H1 (cell line): Measurements from ENCODE around the gene KRTAP3-1. TPM values are rescaled to one million over a fixed set of nuclear protein-coding genes. Genes with fewer than 3 reads are reported as not detected.
A peak's percentile ranks its signal among the peaks of the same experiment; 100 is the strongest.

Experiments
- CTCF ChIA-PET: fragments of 300-600 bp; sonication (Branson Sonifier 250); formaldehyde crosslinking; loops from one replicate; lab custom pipeline; 2021; ENCODE audit not compliant: partially characterized antibody; lab: Charles Lee
- POLR2A ChIA-PET: fragments of 300-600 bp; sonication (Branson Sonifier 250); formaldehyde crosslinking; loops from one replicate; lab custom pipeline; 2021; ENCODE audit warnings: inconsistent platforms; ENCODE audit not compliant: partially characterized antibody; lab: Charles Lee
- DNase-seq, 2 experiments: peaks; one replicate each; pipeline versions ENCODE4 v3.0.0 to v3.0.0-alpha.2; 2010 to 2022; ENCODE audit warnings: low spot score in 2 of 2, low read depth in 1 of 2, mixed read lengths in 1 of 2
- FAIRE-seq: peaks from 2 replicates; lab custom pipeline; 2011; peaks lifted over from hg19 to GRCh38; lab: Jason Lieb, UNC
- H2AFZ ChIP-seq: 2 replicates; pipeline ENCODE4 v1.8.1; 2012; ENCODE audit warnings: low read length, inconsistent platforms
- H2AK5ac ChIP-seq: 2 replicates; pipeline ENCODE4 v1.6.1; 2013; ENCODE audit warnings: low read depth, low read length
- H2BK120ac ChIP-seq: replicated peaks from 2 replicates; pipeline ENCODE3; 2013; ENCODE audit warnings: low read depth, low read length, inconsistent platforms
- H2BK12ac ChIP-seq: 2 replicates; pipeline ENCODE4 v1.6.1; 2013; ENCODE audit warnings: low read depth, low read length
- H2BK15ac ChIP-seq: 2 replicates; pipeline ENCODE4 v1.6.1; 2013; ENCODE audit warnings: low read length
- H2BK20ac ChIP-seq: 2 replicates; pipeline ENCODE4 v1.6.1; 2013; ENCODE audit warnings: low read length
- H2BK5ac ChIP-seq: 2 replicates; pipeline ENCODE4 v1.6.1; 2013; ENCODE audit warnings: low read depth, low read length
- H3K14ac ChIP-seq: 2 replicates; pipeline ENCODE4 v1.6.1; 2013; ENCODE audit warnings: inconsistent platforms; ENCODE audit not compliant: insufficient read length
- H3K18ac ChIP-seq: 2 replicates; pipeline ENCODE4 v1.6.1; 2013; ENCODE audit warnings: low read length; ENCODE audit errors: extremely low read depth
- H3K23ac ChIP-seq: 2 replicates; pipeline ENCODE4 v1.6.1; 2013; ENCODE audit warnings: inconsistent platforms; ENCODE audit not compliant: insufficient read length
- H3K23me2 ChIP-seq: 2 replicates; pipeline ENCODE4 v1.6.1; 2013; ENCODE audit warnings: low read depth, low read length
- H3K27ac ChIP-seq: 2 replicates; pipeline ENCODE4 v1.6.1; 2011; ENCODE audit warnings: low read depth, low read length, inconsistent platforms
- H3K27me3 ChIP-seq, 4 experiments: replicated peaks in 1 of 4; 1 replicate in 1 of 4; 2 replicates in 3 of 4; pipeline versions ENCODE4 v1.6.1 to v1.8.1; 2011 to 2013; ENCODE audit warnings: low read length in 3 of 4, mild to moderate bottlenecking in 3 of 4, inconsistent platforms in 2 of 4, mixed read lengths in 2 of 4, moderate library complexity in 1 of 4; ENCODE audit not compliant: control insufficient read depth in 3 of 4, insufficient read depth in 3 of 4; ENCODE audit errors: extremely low read depth in 1 of 4
- H3K36me3 ChIP-seq, 4 experiments: 2 replicates each; pipeline versions ENCODE4 v1.6.1 to v1.8.1; 2011 to 2013; ENCODE audit warnings: mild to moderate bottlenecking in 4 of 4, low read length in 3 of 4, moderate library complexity in 2 of 4, control low read depth in 1 of 4, inconsistent platforms in 1 of 4; ENCODE audit not compliant: insufficient read depth in 4 of 4, control insufficient read depth in 2 of 4
- H3K4ac ChIP-seq: replicated peaks from 2 replicates; pipeline ENCODE3; 2013; ENCODE audit warnings: low read length, low read depth, mixed read lengths, inconsistent platforms; ENCODE audit not compliant: insufficient read length
- H3K4me1 ChIP-seq, 4 experiments: replicated peaks in 1 of 4; 1 replicate in 1 of 4; 2 replicates in 3 of 4; pipeline versions ENCODE4 v1.6.1 to v1.8.1; 2011 to 2013; ENCODE audit warnings: low read length in 3 of 4, inconsistent platforms in 2 of 4, mixed read lengths in 1 of 4; ENCODE audit not compliant: insufficient read depth in 4 of 4, control insufficient read depth in 3 of 4
- H3K4me2 ChIP-seq, 2 experiments: 2 replicates each; pipeline versions ENCODE4 v1.6.1 to v1.8.1; 2011 to 2013; ENCODE audit warnings: low read depth in 2 of 2, low read length in 2 of 2, control low read depth in 1 of 2, inconsistent platforms in 1 of 2, mild to moderate bottlenecking in 1 of 2; ENCODE audit not compliant: insufficient read depth in 1 of 2
- H3K4me3 ChIP-seq, 4 experiments: fragments of 200-600, 300-600 bp in 1 of 4; sonication (generic), shearing (Covaris generic), sonication (Bioruptor Twin) in 1 of 4; 2 replicates each; pipeline versions ENCODE4 v1.5.1 to v1.8.1; 2011 to 2016; ENCODE audit warnings: low read length in 4 of 4, low read depth in 3 of 4, control low read depth in 2 of 4, inconsistent platforms in 2 of 4, mild to moderate bottlenecking in 2 of 4, mixed read lengths in 1 of 4, moderate library complexity in 1 of 4; ENCODE audit not compliant: insufficient read depth in 2 of 4; ENCODE audit errors: extremely low read depth in 1 of 4
- H3K56ac ChIP-seq: replicated peaks from 2 replicates; pipeline ENCODE3; 2013; ENCODE audit warnings: low read depth, mild to moderate bottlenecking, mixed read lengths, low read length, inconsistent platforms; ENCODE audit not compliant: insufficient read length
- H3K79me1 ChIP-seq: 2 replicates; pipeline ENCODE4 v1.6.1; 2013; ENCODE audit warnings: low read depth, low read length, control low read depth
- H3K79me2 ChIP-seq, 2 experiments: 2 replicates each; pipeline versions ENCODE4 v1.6.1 to v1.8.1; 2012 to 2013; ENCODE audit warnings: low read length in 2 of 2, mild to moderate bottlenecking in 2 of 2, inconsistent platforms in 1 of 2; ENCODE audit not compliant: insufficient read depth in 2 of 2, control insufficient read depth in 1 of 2
- H3K9ac ChIP-seq, 4 experiments: replicated peaks in 1 of 4; 1 replicate in 1 of 4; 2 replicates in 3 of 4; pipeline versions ENCODE4 v1.6.1 to v1.8.1; 2011 to 2013; ENCODE audit warnings: low read depth in 3 of 4, low read length in 3 of 4, control low read depth in 2 of 4, mild to moderate bottlenecking in 2 of 4, moderate library complexity in 2 of 4, inconsistent platforms in 1 of 4; ENCODE audit errors: extremely low read depth in 1 of 4
- H3K9me3 ChIP-seq, 2 experiments: 2 replicates each; pipeline versions ENCODE4 v1.6.1 to v1.8.1; 2012 to 2013; ENCODE audit warnings: mild to moderate bottlenecking in 2 of 2, moderate library complexity in 2 of 2, control low read depth in 1 of 2, inconsistent platforms in 1 of 2, low read depth in 1 of 2, low read length in 1 of 2, mixed read lengths in 1 of 2; ENCODE audit not compliant: insufficient read depth in 2 of 2
- H4K20me1 ChIP-seq, 2 experiments: replicated peaks in 1 of 2; 2 replicates each; pipeline versions ENCODE3 to v1.8.1; 2011 to 2013; ENCODE audit warnings: inconsistent platforms in 2 of 2, low read length in 2 of 2, mild to moderate bottlenecking in 1 of 2; ENCODE audit not compliant: insufficient read depth in 2 of 2, control insufficient read depth in 1 of 2
- H4K5ac ChIP-seq: 2 replicates; pipeline ENCODE4 v1.6.1; 2013; ENCODE audit warnings: low read length, low read depth, mixed read lengths, inconsistent platforms; ENCODE audit not compliant: insufficient read length
- H4K8ac ChIP-seq: 2 replicates; pipeline ENCODE4 v1.8.0; 2013; ENCODE audit warnings: mild to moderate bottlenecking, moderate library complexity, low read length, inconsistent platforms; ENCODE audit not compliant: insufficient read depth; ENCODE audit errors: extremely low read depth
- H4K91ac ChIP-seq: replicated peaks from 2 replicates; pipeline ENCODE3; 2013; ENCODE audit warnings: low read length, mixed read lengths, inconsistent platforms; ENCODE audit not compliant: insufficient read length
- BACH1 ChIP-seq: IDR thresholded peaks from 2 replicates; pipeline ENCODE4 v1.6.1; 2012; ENCODE audit warnings: low read length, improper control_type of control experiment
- CBX5 ChIP-seq: fragments of 300-800, 300-1000 bp; sonication (generic); IDR thresholded peaks from 2 replicates; pipeline ENCODE4 v1.7.1; 2016; ENCODE audit warnings: antibody characterized with exemption, low read length, low read depth
- CBX8 ChIP-seq: fragments of 300-800, 300-1000 bp; sonication (generic); IDR thresholded peaks from 2 replicates; pipeline ENCODE4 v1.7.1; 2016; ENCODE audit warnings: low read depth, low read length, borderline replicate concordance
- CHD1 ChIP-seq: IDR thresholded peaks from 2 replicates; pipeline ENCODE4 v1.6.1; 2012; ENCODE audit warnings: low read depth, low read length, improper control_type of control experiment
- CHD2 ChIP-seq: IDR thresholded peaks from 2 replicates; pipeline ENCODE4 v1.6.1; 2012; ENCODE audit warnings: low read length, improper control_type of control experiment
- EGR1 ChIP-seq: IDR thresholded peaks from 2 replicates; pipeline ENCODE4 v1.6.1; 2011; ENCODE audit warnings: low read depth, low read length, borderline replicate concordance
- EP300 ChIP-seq, 2 experiments: IDR thresholded peaks; 1 replicate in 1 of 2; 2 replicates in 1 of 2; pipeline ENCODE4 v1.6.1; 2011 to 2012; ENCODE audit warnings: low read depth in 2 of 2, low read length in 2 of 2, mild to moderate bottlenecking in 2 of 2, borderline replicate concordance in 1 of 2, inconsistent platforms in 1 of 2, moderate library complexity in 1 of 2
- KDM1A ChIP-seq: fragments of 200-600, 300-600 bp; sonication (generic); IDR thresholded peaks from 2 replicates; pipeline ENCODE4 v1.7.1; 2016; ENCODE audit warnings: mild to moderate bottlenecking, low read length, borderline replicate concordance
- MAFK ChIP-seq: IDR thresholded peaks from 2 replicates; pipeline ENCODE4 v1.6.1; 2012; ENCODE audit warnings: low read depth, mild to moderate bottlenecking, improper control_type of control experiment, low read length
- PHF8 ChIP-seq: fragments of 200-600 bp; sonication (generic); conservative IDR thresholded peaks from 2 replicates; pipeline ENCODE4 v1.7.1; 2012; ENCODE audit warnings: low read depth, mild to moderate bottlenecking, inconsistent platforms, low read length, moderate library complexity
- POLR2AphosphoS5 ChIP-seq: IDR thresholded peaks from 2 replicates; pipeline ENCODE4 v1.6.1; 2011; ENCODE audit warnings: low read depth, low read length
- RNF2 ChIP-seq: fragments of 200-900, 300-1000 bp; sonication (generic); IDR thresholded peaks from 2 replicates; pipeline ENCODE4 v1.7.1; 2016; ENCODE audit warnings: borderline replicate concordance, low read depth, mild to moderate bottlenecking, antibody characterized with exemption, low read length; ENCODE audit not compliant: poor library complexity, severe bottlenecking; ENCODE audit errors: missing control alignments
- SIX5 ChIP-seq: IDR thresholded peaks from 2 replicates; pipeline ENCODE4 v1.6.1; 2011; ENCODE audit warnings: mild to moderate bottlenecking, low read depth, low read length
- SUZ12 ChIP-seq: fragments of 200-600 bp; sonication (generic); IDR thresholded peaks from 2 replicates; pipeline ENCODE4 v1.6.1; 2012; ENCODE audit warnings: mild to moderate bottlenecking, inconsistent platforms, low read length, moderate library complexity, mixed read lengths
- TEAD4 ChIP-seq: IDR thresholded peaks from 2 replicates; pipeline ENCODE4 v1.6.1; 2012; ENCODE audit warnings: low read depth, low read length, inconsistent platforms, mixed read lengths
- WGBS, 2 experiments: shearing (Covaris generic) in 1 of 2; methylation state at CpG; one replicate each; pipeline versions ENCODE4 v1.1.6 to v1.1.7; 2013 to 2015; ENCODE audit warnings: low lambda C conversion rate in 2 of 2, mixed read lengths in 2 of 2, inconsistent platforms in 1 of 2, low coverage in 1 of 2, missing lambda C conversion rate in 1 of 2; ENCODE audit not compliant: insufficient replicate concordance in 2 of 2, insufficient coverage in 1 of 2, insufficient read length in 1 of 2; ENCODE audit errors: extremely low coverage in 1 of 2, missing lambda C conversion rate in 1 of 2; 5-methylcytosine and 5-hydroxymethylcytosine counted together
- polyA plus RNA-seq, 7 experiments: library from polyadenylated mRNA; depleted of rRNA in 3 of 7; stranded (reverse) in 5 of 7; unstranded in 2 of 7; fragments of >200 nt in 5 of 7; fragments of 200-250 nt in 2 of 7; gene quantifications; 1 replicate in 5 of 7; 2 replicates in 1 of 7; 4 replicates in 1 of 7; pipeline versions ENCODE4 v1.2.1 to v1.2.3, GENCODE V29; 2011 to 2013; ENCODE audit warnings: missing spikeins in 2 of 7, mixed read lengths in 2 of 7
- total RNA-seq: library from RNA; stranded (reverse); fragmentation: NEBNext Ultra II Directional; extraction: Animal tissue kit (Norgen Biotek cat#: 25700); gene quantifications from 2 replicates; pipeline ENCODE4 v1.2.1, GENCODE V29; 2021

Gene KRTAP3-1
- total and polyA plus RNA-seq, 2 of the 8 experiments (the other 6 are each of a cell fraction or from before 2014, with no cell fraction given) = not detected

DNA sequence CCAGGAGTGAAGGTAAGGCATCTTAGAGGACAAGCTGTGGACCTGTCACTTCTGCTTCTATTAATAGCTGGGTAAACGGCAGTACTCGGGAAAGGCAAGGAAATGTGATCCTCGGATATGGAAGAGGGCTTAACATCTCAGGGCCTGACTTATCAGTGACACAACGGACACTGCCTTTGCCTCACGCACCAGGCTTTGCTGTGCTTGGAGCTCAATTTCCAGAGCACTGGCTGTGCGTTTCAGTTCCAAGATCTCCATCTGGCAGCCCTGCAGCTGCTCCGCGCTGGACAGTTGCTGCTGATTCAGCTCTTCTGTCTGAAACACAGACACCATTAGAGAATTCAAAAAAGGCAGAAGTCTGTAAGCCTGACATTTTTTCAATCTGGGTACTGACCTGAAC lies 28.3 kb downstream of the KRTAP3-1 start:
- Histone ChIP-seq H2BK5ac (no peak overlapping the region), H2AK5ac (no peak overlapping the region), H3K56ac (no peak overlapping the region), H3K23ac (no peak overlapping the region), H3K36me3 (no peaks in the 10 kb centered on the region), H4K20me1 (no peaks in the 10 kb centered on the region), H4K8ac (no peak overlapping the region), H3K14ac (no peak overlapping the region), H2BK20ac (no peak overlapping the region), H3K4me1 (peaks cover 3 to 8% (median 6%) of the 10 kb centered on the region in 4 experiments; a peak in 4 of 7 replicates), H3K9ac (no peak overlapping the region), H3K9me3 (no peaks in the 10 kb centered on the region), H2AFZ (peak overlapping the region; percentile 90; the same call in 1 of the 2 replicates), H3K79me1 (no peaks in the 10 kb centered on the region), H3K79me2 (no peaks in the 10 kb centered on the region), H3K23me2 (no peaks in the 10 kb centered on the region), H3K27me3 (no peaks in the 10 kb centered on the region), H2BK12ac (no peak overlapping the region; the same call in 1 of the 2 replicates), H3K27ac (no peak overlapping the region), H3K18ac (no peak overlapping the region), H3K4me2 (no peak overlapping the region), H4K91ac (no peak overlapping the region), H3K4ac (no peak overlapping the region), H2BK15ac (no peak overlapping the region), H4K5ac (peak overlapping the region; percentile 23), H2BK120ac (no peak overlapping the region), H3K4me3 (no peak overlapping the region)
- CTCF ChIA-PET = interaction anchor here (0.6 to 5.4 kb wide), 6 partner anchors 18 to 667 kb away, joined by 3 to 34 read pairs (median 4); no protein-coding TSS in a partner anchor
- FAIRE-seq = no peak
- WGBS, 2 experiments = 87% methylated on average over 8 of the region's 8 CpGs; no CpG with 5 or more reads in 1 of the 2 experiments
- POLR2A ChIA-PET = no interaction called here
- no peak for DNase-seq
- no peak for TF ChIP-seq MAFK
- no peak for TF ChIP-seq POLR2AphosphoS5
- TF ChIP-seq CBX5 = no peak
- no peak for TF ChIP-seq CHD2
- TF ChIP-seq BACH1 = no peak
- TF ChIP-seq KDM1A = no peak
- TF ChIP-seq RNF2 = no peak
- no peak for TF ChIP-seq PHF8
- TF ChIP-seq SUZ12 = no peak
- no peak for TF ChIP-seq EGR1
- no peak for TF ChIP-seq TEAD4
- TF ChIP-seq EP300 (IDR thresholded peaks at IDR 0.05; ENCODE audit: borderline replicate concordance in 1 of 2, low read depth in 2 of 2, low read length in 2 of 2) = no peak
- no peak for TF ChIP-seq SIX5
- TF ChIP-seq CHD1 = no peak
- TF ChIP-seq CBX8 = no peak
